Ascending aorta (tissue), 2 donors: ENCODE results near the gene PLS3. TPM values are rescaled to one million over a fixed set of nuclear protein-coding genes. Genes with fewer than 3 reads are reported as not detected.
A peak's percentile ranks its signal among the peaks of the same experiment; 100 is the strongest.

Experiments used
- DNase-seq, 2 donors: peaks; one replicate each; pipeline ENCODE4 v3.0.0-alpha.2; 2019; ENCODE audit warnings: low spot score in 2 of 2
- H3K27ac ChIP-seq, 2 donors: fragments of 200-600 bp; sonication (generic); one replicate each; pipeline ENCODE4 v1.5.1; 2016 to 2017; ENCODE audit warnings: mild to moderate bottlenecking in 1 of 2
- H3K27me3 ChIP-seq: fragments of 200-600 bp; sonication (generic); one replicate; pipeline ENCODE4 v1.5.1; 2017
- H3K36me3 ChIP-seq, 2 donors: fragments of 200-600 bp; sonication (generic); one replicate each; pipeline ENCODE4 v1.5.1; 2016
- H3K4me1 ChIP-seq, 2 donors: fragments of 200-600 bp; sonication (generic); one replicate each; pipeline ENCODE4 v1.5.1; 2016 to 2017; ENCODE audit warnings: mild to moderate bottlenecking in 1 of 2
- H3K4me3 ChIP-seq, 2 donors: fragments of 200-600 bp; sonication (generic); one replicate each; pipeline ENCODE4 v1.5.1; 2016 to 2017; ENCODE audit warnings: mild to moderate bottlenecking in 1 of 2
- H3K9me3 ChIP-seq, 2 donors: fragments of 200-600 bp; sonication (generic); one replicate each; pipeline ENCODE4 v1.5.1; 2016
- CTCF ChIP-seq, 3 experiments: fragments of 200-600 bp in 2 of 3; fragments of 450-650 bp in 1 of 3; sonication (generic) in 2 of 3; IDR thresholded peaks; one replicate each; pipeline ENCODE4 v1.5.1; 2016 to 2019; ENCODE audit warnings: antibody characterized with exemption in 3 of 3, mild to moderate bottlenecking in 1 of 3, moderate library complexity in 1 of 3
- intact Hi-C: fragments of 100-400 bp; cut with DNase I; formaldehyde crosslinking; loops from one replicate; pipeline ENCODE4 v1.15.1; 2023
- total RNA-seq: library from RNA; depleted of rRNA; stranded (reverse); fragments of >200 nt; gene quantifications from one replicate; pipeline ENCODE4 v1.1.0, GENCODE V29; 2016

Gene PLS3
- total RNA-seq, 1 donor from 2014 or later = 155 TPM

- Histone ChIP-seq H3K36me3 (no peaks in the 10 kb centered on the region), H3K4me1 (no peaks in the 10 kb centered on the region), H3K4me3 (peak overlapping the region; percentile 64 to 74), H3K27ac (peak overlapping the region; percentile 87 to 92), H3K27me3 (peaks cover 5% of the 10 kb centered on the region), H3K9me3 (no peaks in the 10 kb centered on the region)
- no peak for DNase-seq
- intact Hi-C loops = loop anchor here (2.0 to 10.0 kb wide), 4 partner anchors 81 to 327 kb away; partner anchors contain the start of gene LRCH2
- TF ChIP-seq CTCF (IDR thresholded peaks at IDR 0.05) = no peak
Measured at GRCh38 chrX:115561605-115562479, 868 bp downstream of the PLS3 start.

- Histone ChIP-seq H3K4me3 (peak overlapping the region; percentile 64 to 74), H3K27me3 (peaks cover 5% of the 10 kb centered on the region), H3K27ac (peak overlapping the region; percentile 87 to 92), H3K9me3 (no peaks in the 10 kb centered on the region), H3K36me3 (no peaks in the 10 kb centered on the region), H3K4me1 (no peaks in the 10 kb centered on the region)
- no peak for TF ChIP-seq CTCF (IDR thresholded peaks at IDR 0.05)
- no peak for DNase-seq
- intact Hi-C loops = loop anchor here (2.0 to 10.0 kb wide), 3 partner anchors 80 to 328 kb away; partner anchors contain the start of gene LRCH2
Measured at GRCh38 chrX:115562480-115562847, 1.5 kb downstream of the PLS3 start.

GRCh38 chrX:115563633-115564162 lies 2.7 kb downstream of the PLS3 start:
- peak overlapping the region; percentile 28 to 92 for H3K27ac ChIP-seq
- peaks cover 5% of the 10 kb centered on the region for H3K27me3 ChIP-seq
- H3K4me1 ChIP-seq = no peaks in the 10 kb centered on the region
- TF ChIP-seq CTCF (IDR thresholded peaks at IDR 0.05) = peak in 1 of 3 experiments; percentile 7
- no peaks in the 10 kb centered on the region for H3K36me3 ChIP-seq
- DNase-seq = no peak
- no peaks in the 10 kb centered on the region for H3K9me3 ChIP-seq
- peak overlapping the region; percentile 64 to 74 for H3K4me3 ChIP-seq
- intact Hi-C loops = loop anchor here (2.0 to 10.0 kb wide), 3 partner anchors 79 to 329 kb away; partner anchors contain the start of gene LRCH2

- Histone ChIP-seq H3K4me1 (no peaks in the 10 kb centered on the region), H3K27ac (peak overlapping the region; percentile 28 to 92), H3K4me3 (peak overlapping the region; percentile 64 to 74), H3K36me3 (no peaks in the 10 kb centered on the region), H3K9me3 (no peaks in the 10 kb centered on the region), H3K27me3 (peaks cover 5% of the 10 kb centered on the region)
- no peak for TF ChIP-seq CTCF (IDR thresholded peaks at IDR 0.05)
- no peak for DNase-seq
- intact Hi-C loops = loop anchor here (5.0 to 10.0 kb wide), 2 partner anchors 207 to 329 kb away; partner anchors contain the start of gene LRCH2
Measured at GRCh38 chrX:115564243-115564642, 3.3 kb downstream of the PLS3 start.

- Histone ChIP-seq H3K9me3 (no peaks in the 10 kb centered on the region), H3K36me3 (no peaks in the 10 kb centered on the region), H3K4me3 (peak overlapping the region; percentile 6 to 74), H3K27me3 (peaks cover 3% of the 10 kb centered on the region), H3K4me1 (no peaks in the 10 kb centered on the region), H3K27ac (peak overlapping the region; percentile 24 to 92)
- DNase-seq = no peak
- TF ChIP-seq CTCF (IDR thresholded peaks at IDR 0.05) = no peak
- intact Hi-C loops = loop anchor here (10.0 kb wide), 1 partner anchor 331 kb away; the partner anchor contains the start of gene LRCH2
Measured at GRCh38 chrX:115565888-115566287, 4.9 kb downstream of the PLS3 start.
